ENCODE measurements around the gene ARHGEF28. TPM values are rescaled to one million over a fixed set of nuclear protein-coding genes. Genes with fewer than 3 reads are reported as not detected.

ARHGEF28 gene
- total and polyA plus RNA-seq, 9 of the 15 experiments (the other 6 are each of a cell fraction or from before 2014, with no cell fraction given), result 0.27 TPM; not detected in 8

DNA sequence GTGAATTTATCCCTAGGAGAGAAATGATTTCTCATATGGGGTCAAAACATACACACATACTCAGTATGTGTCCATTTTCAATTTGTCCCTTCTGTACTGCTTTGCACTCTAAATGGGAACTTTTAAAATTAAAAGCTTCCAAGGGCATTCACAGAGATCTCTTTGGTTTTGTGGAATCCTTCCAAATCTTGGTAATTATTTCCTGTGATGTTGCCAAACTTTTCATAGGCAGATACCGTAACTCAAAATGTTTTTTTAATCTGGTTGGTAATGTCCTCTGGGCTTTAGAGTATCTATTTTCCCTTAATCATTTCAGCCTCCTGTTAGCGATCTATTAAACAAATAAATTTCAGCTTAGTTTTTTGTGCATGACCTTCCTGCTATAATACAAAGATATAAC, 282.4 kb downstream of the ARHGEF28 start:
- DNase-seq (ENCODE audit: extremely low read depth in 1 of 4, low spot score in 3 of 4) (no peak), ATAC-seq (no peak), FAIRE-seq (no peak)
- in situ Hi-C loops (cut with MboI), result loop anchor here (10.0 kb wide), 1 partner anchor 1006 kb away; no protein-coding TSS in a partner anchor
- Histone ChIP-seq H3K4me2 (ENCODE audit: insufficient read depth, low read length) (no peak overlapping the region), H3K4me3 (no peak overlapping the region), H3K4me1 (replicated peaks in 1 of 2; ENCODE audit: control insufficient read depth in 2 of 2, insufficient read depth in 2 of 2, low read length in 2 of 2) (peaks cover 0 to 5% of the 10 kb centered on the region in 2 experiments; a peak in 1 of 5 replicates), H3K9me1 (ENCODE audit: control insufficient read depth, insufficient read depth, low read length) (no peaks in the 10 kb centered on the region), H3K27me3 (ENCODE audit: control insufficient read depth in 2 of 2, insufficient read depth in 2 of 2, low read length in 2 of 2) (peaks cover 13 to 19% of the 10 kb centered on the region in 2 experiments), H3K9ac (ENCODE audit: insufficient read depth in 1 of 2, low read depth in 2 of 2, low read length in 2 of 2) (no peak overlapping the region), H3K27ac (ENCODE audit: extremely low read depth, low read depth, low read length) (no peak overlapping the region), H2AFZ (ENCODE audit: low read depth, low read length) (no peak overlapping the region), H3K9me3 (replicated peaks; ENCODE audit: control insufficient read depth, insufficient read depth, low read depth, low read length) (no peaks in the 10 kb centered on the region), H4K20me1 (replicated peaks; ENCODE audit: control insufficient read depth, insufficient read depth, low read length) (no peaks in the 10 kb centered on the region), H3K79me2 (ENCODE audit: control insufficient read depth, insufficient read depth, low read length) (no peaks in the 10 kb centered on the region), H3K36me3 (ENCODE audit: control insufficient read depth, insufficient read depth, low read length) (no peaks in the 10 kb centered on the region)
- intact Hi-C loops (cut with micrococcal nuclease), result no loop called here
- WGBS (ENCODE audit: insufficient coverage, low coverage, missing lambda C conversion rate), result 3% methylated on average over 2 of the region's 2 CpGs
- POLR2A ChIA-PET, result interaction anchor here (0.6 kb wide), 1 partner anchor 236 kb away, joined by 3 read pairs; no protein-coding TSS in a partner anchor
- BruUV-seq (replicated peaks), result no TSS peak
- CTCF ChIA-PET (ENCODE audit: low intra/inter-chr PET ratio), result no interaction called here
- TF ChIP-seq GABPB2 (CRISPR knock-in tag; conservative IDR thresholded peaks at IDR 0.05) (no peak), GTF2E2 (tag; IDR thresholded peaks at IDR 0.05) (no peak), FOXJ3 (CRISPR knock-in tag; IDR thresholded peaks at IDR 0.05) (no peak), CBX1 (IDR thresholded peaks at IDR 0.05; ENCODE audit: low read depth) (no peak), KDM5B (IDR thresholded peaks at IDR 0.05; ENCODE audit: insufficient replicate concordance, low read depth, low read length) (no peak), SFPQ (IDR thresholded peaks at IDR 0.05; ENCODE audit: low read depth, low read length) (no peak), ZNF764 (CRISPR knock-in tag; IDR thresholded peaks at IDR 0.05; ENCODE audit: low read depth) (no peak), NFE2 (IDR thresholded peaks at IDR 0.05; ENCODE audit: low read depth) (no peak), SNIP1 (IDR thresholded peaks at IDR 0.05; ENCODE audit: low read depth) (no peak), HBP1 (CRISPR knock-in tag; IDR thresholded peaks at IDR 0.05) (no peak), THAP12 (CRISPR knock-in tag; IDR thresholded peaks at IDR 0.05) (no peak), RFX5 (IDR thresholded peaks at IDR 0.05; ENCODE audit: low read depth, low read length) (no peak), CCNT2 (IDR thresholded peaks at IDR 0.05; ENCODE audit: borderline replicate concordance, extremely low read depth, insufficient read length, low read depth, low read length) (no peak), SMARCE1 (IDR thresholded peaks at IDR 0.05) (no peak)
- TF ChIP-seq, protein P1, sequence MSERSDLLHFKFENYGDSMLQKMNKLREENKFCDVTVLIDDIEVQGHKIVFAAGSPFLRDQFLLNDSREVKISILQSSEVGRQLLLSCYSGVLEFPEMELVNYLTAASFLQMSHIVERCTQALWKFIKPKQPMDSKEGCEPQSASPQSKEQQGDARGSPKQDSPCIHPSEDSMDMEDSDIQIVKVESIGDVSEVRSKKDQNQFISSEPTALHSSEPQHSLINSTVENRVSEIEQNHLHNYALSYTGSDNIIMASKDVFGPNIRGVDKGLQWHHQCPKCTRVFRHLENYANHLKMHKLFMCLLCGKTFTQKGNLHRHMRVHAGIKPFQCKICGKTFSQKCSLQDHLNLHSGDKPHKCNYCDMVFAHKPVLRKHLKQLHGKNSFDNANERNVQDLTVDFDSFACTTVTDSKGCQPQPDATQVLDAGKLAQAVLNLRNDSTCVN (CRISPR knock-in tag; IDR thresholded peaks at IDR 0.05), result no peak
